Testis (tissue), 2 donors: ENCODE measurements around the gene LGALS12.
"Not testable (repeated sequence)": the region's sequence is repeated elsewhere in the genome, so short reads cannot be mapped to it uniquely, and the experiment has no call there.

Experiments used
- POLR2A ChIP-seq: fragments of 450-650 bp; IDR thresholded peaks from one replicate; pipeline ENCODE4 v1.6.1; 2017; ENCODE audit warnings: antibody characterized with exemption, mild to moderate bottlenecking, moderate library complexity
- TF ChIP-seq, protein P1 (sequence below), 3 experiments: fragments of 450-650 bp in 2 of 3; fragments of 200-600 bp in 1 of 3; sonication (generic) in 1 of 3; IDR thresholded peaks; one replicate each; pipeline ENCODE4 v1.5.1; 2016 to 2019; ENCODE audit warnings: antibody characterized with exemption in 3 of 3, mild to moderate bottlenecking in 2 of 3, moderate library complexity in 1 of 3

DNA sequence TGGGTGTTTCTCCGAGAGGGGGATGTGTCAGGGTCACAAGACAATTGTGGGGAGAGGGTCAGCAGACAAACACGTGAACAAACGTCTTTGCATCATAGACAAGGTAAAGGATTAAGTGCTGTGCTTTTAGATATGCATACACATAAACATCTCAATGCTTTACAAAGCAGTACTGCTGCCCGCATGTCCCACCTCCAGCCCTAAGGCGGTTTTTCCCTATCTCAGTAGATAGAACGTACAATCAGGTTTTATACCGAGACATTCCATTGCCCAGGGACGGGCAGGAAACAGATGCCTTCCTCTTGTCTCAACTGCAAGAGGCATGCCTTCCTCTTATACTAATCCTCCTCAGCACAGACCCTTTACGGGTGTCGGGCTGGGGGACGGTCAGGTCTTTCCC lies 22.3 kb downstream of the LGALS12 start:
- TF ChIP-seq POLR2A = not testable (repeated sequence)
- TF ChIP-seq, protein P1, sequence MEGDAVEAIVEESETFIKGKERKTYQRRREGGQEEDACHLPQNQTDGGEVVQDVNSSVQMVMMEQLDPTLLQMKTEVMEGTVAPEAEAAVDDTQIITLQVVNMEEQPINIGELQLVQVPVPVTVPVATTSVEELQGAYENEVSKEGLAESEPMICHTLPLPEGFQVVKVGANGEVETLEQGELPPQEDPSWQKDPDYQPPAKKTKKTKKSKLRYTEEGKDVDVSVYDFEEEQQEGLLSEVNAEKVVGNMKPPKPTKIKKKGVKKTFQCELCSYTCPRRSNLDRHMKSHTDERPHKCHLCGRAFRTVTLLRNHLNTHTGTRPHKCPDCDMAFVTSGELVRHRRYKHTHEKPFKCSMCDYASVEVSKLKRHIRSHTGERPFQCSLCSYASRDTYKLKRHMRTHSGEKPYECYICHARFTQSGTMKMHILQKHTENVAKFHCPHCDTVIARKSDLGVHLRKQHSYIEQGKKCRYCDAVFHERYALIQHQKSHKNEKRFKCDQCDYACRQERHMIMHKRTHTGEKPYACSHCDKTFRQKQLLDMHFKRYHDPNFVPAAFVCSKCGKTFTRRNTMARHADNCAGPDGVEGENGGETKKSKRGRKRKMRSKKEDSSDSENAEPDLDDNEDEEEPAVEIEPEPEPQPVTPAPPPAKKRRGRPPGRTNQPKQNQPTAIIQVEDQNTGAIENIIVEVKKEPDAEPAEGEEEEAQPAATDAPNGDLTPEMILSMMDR (IDR thresholded peaks at IDR 0.05) = not testable (repeated sequence)
